NB4 (cell line): ENCODE data around the gene TMEM18.

Experiments
- DNase-seq: peaks from one replicate; pipeline ENCODE4 v3.0.0; 2010; ENCODE audit warnings: low read depth
- H3K4me3 ChIP-seq: one replicate; pipeline ENCODE4 v1.5.1; 2011; ENCODE audit warnings: mild to moderate bottlenecking, low read depth, low read length, moderate library complexity
- CTCF ChIP-seq: IDR thresholded peaks from one replicate; pipeline ENCODE4 v1.5.1; 2012; ENCODE audit warnings: low read depth, low read length
- MYC ChIP-seq: IDR thresholded peaks from 2 replicates; pipeline ENCODE4 v1.6.1; 2011; ENCODE audit warnings: low read depth, low read length
- POLR2A ChIP-seq: IDR thresholded peaks from 2 replicates; pipeline ENCODE4 v1.6.1; 2011; ENCODE audit warnings: mild to moderate bottlenecking; ENCODE audit not compliant: insufficient read length; ENCODE audit errors: extremely low read depth
- TF ChIP-seq, protein P1 (sequence below): IDR thresholded peaks from 2 replicates; pipeline ENCODE4 v1.6.1; 2011; ENCODE audit warnings: low read depth, low read length

The TMEM18 gene

GRCh38 chr2:637406-637776, 39.8 kb downstream of the TMEM18 start:
- TF ChIP-seq POLR2A (no peak), CTCF (no peak)
- no peak for DNase-seq
- H3K4me3 ChIP-seq = no peak overlapping the region

DNA sequence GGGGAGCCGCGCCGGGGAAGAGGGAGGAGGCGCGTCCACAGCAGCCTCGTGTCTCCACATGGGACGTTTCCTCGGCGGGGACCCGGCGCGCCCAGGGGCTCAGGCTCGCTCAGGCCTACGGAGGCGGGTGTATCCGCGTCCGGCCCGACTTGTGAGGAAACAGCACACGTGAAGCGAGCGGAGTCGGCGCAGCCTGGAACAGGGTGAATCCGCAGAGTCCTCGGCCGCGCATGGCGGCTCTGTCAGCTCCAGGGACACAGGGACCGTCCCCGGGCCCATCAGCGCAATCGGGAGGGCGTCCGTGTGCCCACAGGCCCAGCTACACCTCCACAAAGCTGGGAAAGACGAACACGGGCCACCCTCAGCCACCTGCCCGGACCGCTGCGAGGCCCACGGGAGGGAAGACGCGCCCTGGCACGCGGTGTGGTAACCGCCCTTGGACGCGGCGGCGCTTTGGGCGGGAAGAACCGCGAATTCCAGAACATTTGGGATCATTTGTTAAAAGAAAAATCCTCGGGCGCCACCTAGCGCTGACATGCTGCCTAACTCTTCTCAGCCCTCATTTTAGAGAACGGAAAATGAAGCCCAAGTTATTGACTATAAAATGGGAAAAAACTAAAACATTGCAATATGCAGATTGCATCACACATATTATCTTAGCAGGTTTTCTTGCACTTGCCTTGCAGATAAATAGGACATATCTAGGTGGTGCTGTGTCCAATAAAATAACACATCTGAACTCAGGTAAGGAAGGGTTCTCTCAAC, 40.4 kb downstream of the TMEM18 start:
- TF ChIP-seq, protein P1, sequence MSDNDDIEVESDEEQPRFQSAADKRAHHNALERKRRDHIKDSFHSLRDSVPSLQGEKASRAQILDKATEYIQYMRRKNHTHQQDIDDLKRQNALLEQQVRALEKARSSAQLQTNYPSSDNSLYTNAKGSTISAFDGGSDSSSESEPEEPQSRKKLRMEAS = no peak
- TF ChIP-seq POLR2A (no peak), CTCF (peak; percentile 80), MYC (no peak)
- peak; percentile 58 for DNase-seq

DNA sequence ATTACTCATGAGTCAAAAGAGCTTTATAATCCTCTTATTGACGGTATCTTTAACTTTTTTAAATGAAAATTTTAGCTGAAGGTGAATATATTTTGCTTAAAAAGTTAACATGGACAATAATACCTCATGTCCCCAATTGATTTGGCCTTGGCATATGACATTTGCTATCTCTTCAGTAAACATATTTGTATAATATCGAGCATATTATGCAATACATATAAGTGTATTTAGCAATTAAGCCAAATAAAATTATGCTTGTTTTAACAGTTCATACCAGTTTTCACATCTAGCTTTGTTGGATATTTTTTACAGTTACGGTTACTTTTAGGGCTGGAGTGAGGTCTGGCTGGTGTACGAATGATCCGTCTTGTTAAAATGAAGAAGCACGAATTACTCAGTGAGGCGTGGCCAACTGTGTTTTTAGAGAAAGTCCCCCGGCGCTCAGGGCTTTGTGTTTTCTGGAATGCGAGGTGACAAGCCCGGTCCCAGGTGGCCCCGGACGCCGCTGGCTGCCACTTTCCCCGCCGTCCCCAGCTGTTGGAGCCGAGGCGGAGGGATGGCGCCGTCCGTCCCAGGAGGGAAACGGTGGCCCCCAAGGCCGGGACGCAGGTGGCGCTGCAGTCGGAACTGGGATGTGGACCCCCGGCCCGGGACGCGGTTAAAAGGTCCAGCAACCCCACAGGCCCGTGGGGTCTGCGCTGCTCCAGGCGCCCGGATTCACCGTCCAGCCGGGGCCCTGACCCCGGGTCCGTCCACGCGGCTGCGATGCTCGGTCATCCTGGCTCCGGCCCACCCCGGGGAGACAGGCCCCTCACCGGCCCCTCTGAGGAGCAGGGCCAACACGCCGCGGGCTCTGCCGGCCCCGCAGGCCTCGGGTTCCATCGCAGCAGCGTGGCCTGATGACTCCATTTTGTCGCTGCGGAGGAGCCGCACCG, 41.3 kb downstream of the TMEM18 start:
- no peak for DNase-seq
- TF ChIP-seq CTCF (no peak), POLR2A (no peak), MYC (no peak)
- TF ChIP-seq, protein P1 = no peak
- no peak overlapping the region for H3K4me3 ChIP-seq

More for the DNA sequence above, 40.4 kb downstream of the TMEM18 start:
- H3K4me3 ChIP-seq = no peak overlapping the region

DNA sequence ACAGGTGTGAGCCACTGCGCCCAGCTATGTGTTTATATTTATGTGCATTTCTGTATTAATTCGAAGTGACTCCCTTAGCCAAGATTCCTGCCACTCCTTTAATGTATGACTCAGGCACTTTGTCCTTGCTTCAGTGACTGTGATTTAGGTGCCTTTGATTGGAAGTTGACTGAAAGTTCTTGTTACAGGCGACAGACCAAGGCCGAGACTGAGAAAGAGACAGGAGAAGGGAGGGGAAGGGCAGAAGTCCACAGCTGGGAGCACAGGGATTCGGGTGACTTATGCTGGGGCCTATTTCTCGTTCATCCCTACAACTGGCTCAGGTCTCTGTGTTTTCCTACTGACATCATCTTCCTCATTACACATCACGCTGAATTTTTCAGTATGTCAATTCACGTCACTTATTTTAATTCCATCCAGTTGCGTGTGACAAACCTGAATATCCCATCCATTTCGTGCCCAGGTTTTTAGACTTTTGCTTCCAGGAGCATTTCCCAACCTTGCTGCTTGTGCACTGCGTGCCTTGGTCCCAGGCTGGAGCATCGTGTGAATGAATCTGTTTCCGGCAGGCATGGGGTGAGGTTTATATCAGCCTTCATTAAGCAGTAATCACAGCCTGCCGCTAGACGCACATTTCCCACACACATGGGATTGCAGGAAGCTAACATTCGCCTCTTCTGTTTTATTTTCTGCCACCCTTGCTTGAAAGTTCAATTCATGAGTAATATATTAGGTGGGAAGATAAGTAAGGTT, 42.4 kb downstream of the TMEM18 start:
- H3K4me3 ChIP-seq = no peak overlapping the region
- TF ChIP-seq MYC = no peak
- TF ChIP-seq, protein P1 = no peak
- TF ChIP-seq CTCF = no peak
- no peak for TF ChIP-seq POLR2A
- DNase-seq = no peak

GRCh38 chr2:634041-634440, 43.2 kb downstream of the TMEM18 start:
- H3K4me3 ChIP-seq = no peak overlapping the region
- no peak for TF ChIP-seq POLR2A
- no peak for TF ChIP-seq CTCF
- TF ChIP-seq, protein P1 = no peak
- no peak for TF ChIP-seq MYC
- DNase-seq = no peak
